ENCODE data around the gene MACROD2.

MACROD2 gene

GRCh38 chr20:15951658-15952057 lies 1956.3 kb downstream of the MACROD2 start:
- Histone ChIP-seq H3K27me3 (no peaks in the 10 kb centered on the region), H3K4me3 (ENCODE audit: low read depth in 1 of 2, low read length in 1 of 2) (no peak overlapping the region), H3K9me3 (no peaks in the 10 kb centered on the region), H3K27ac (no peak overlapping the region), H3K4me1 (ENCODE audit: control insufficient read depth in 1 of 2, insufficient read depth in 1 of 2, low read depth in 1 of 2, low read length in 1 of 2) (no peaks in the 10 kb centered on the region), H3K36me3 (no peaks in the 10 kb centered on the region)
- no peak for TF ChIP-seq CTCF (IDR thresholded peaks at IDR 0.05)

GRCh38 chr20:15958142-15958541 lies 1962.8 kb downstream of the MACROD2 start:
- H3K9me3 ChIP-seq, result no peaks in the 10 kb centered on the region
- no peak overlapping the region for H3K4me3 ChIP-seq (ENCODE audit: low read depth in 1 of 2, low read length in 1 of 2)
- no peaks in the 10 kb centered on the region for H3K27me3 ChIP-seq
- no peaks in the 10 kb centered on the region for H3K36me3 ChIP-seq
- no peaks in the 10 kb centered on the region for H3K4me1 ChIP-seq (ENCODE audit: control insufficient read depth in 1 of 2, insufficient read depth in 1 of 2, low read depth in 1 of 2, low read length in 1 of 2)
- TF ChIP-seq CTCF (IDR thresholded peaks at IDR 0.05), result no peak
- no peak overlapping the region for H3K27ac ChIP-seq

GRCh38 chr20:15965165-15965564 lies 1969.8 kb downstream of the MACROD2 start:
- H3K9me3 ChIP-seq, result no peaks in the 10 kb centered on the region
- H3K27me3 ChIP-seq, result no peaks in the 10 kb centered on the region
- no peak overlapping the region for H3K27ac ChIP-seq
- no peaks in the 10 kb centered on the region for H3K36me3 ChIP-seq
- TF ChIP-seq CTCF (IDR thresholded peaks at IDR 0.05), result no peak
- H3K4me3 ChIP-seq (ENCODE audit: low read depth in 1 of 2, low read length in 1 of 2), result no peak overlapping the region
- H3K4me1 ChIP-seq (ENCODE audit: control insufficient read depth in 1 of 2, insufficient read depth in 1 of 2, low read depth in 1 of 2, low read length in 1 of 2), result no peaks in the 10 kb centered on the region

- Histone ChIP-seq H3K4me3 (ENCODE audit: low read depth in 1 of 2, low read length in 1 of 2) (no peak overlapping the region), H3K27ac (no peak overlapping the region), H3K9me3 (no peaks in the 10 kb centered on the region), H3K4me1 (ENCODE audit: control insufficient read depth in 1 of 2, insufficient read depth in 1 of 2, low read depth in 1 of 2, low read length in 1 of 2) (no peaks in the 10 kb centered on the region), H3K27me3 (no peaks in the 10 kb centered on the region), H3K36me3 (no peaks in the 10 kb centered on the region)
- TF ChIP-seq CTCF (IDR thresholded peaks at IDR 0.05), result no peak
Observed at GRCh38 chr20:15967334-15967733, 1972.0 kb downstream of the MACROD2 start.

GRCh38 chr20:15976047-15976736 lies 1980.9 kb downstream of the MACROD2 start:
- TF ChIP-seq CTCF (IDR thresholded peaks at IDR 0.05), result no peak
- no peaks in the 10 kb centered on the region for H3K36me3 ChIP-seq
- no peak overlapping the region for H3K4me3 ChIP-seq (ENCODE audit: low read depth in 1 of 2, low read length in 1 of 2)
- no peaks in the 10 kb centered on the region for H3K27me3 ChIP-seq
- no peak overlapping the region for H3K27ac ChIP-seq
- no peaks in the 10 kb centered on the region for H3K4me1 ChIP-seq (ENCODE audit: control insufficient read depth in 1 of 2, insufficient read depth in 1 of 2, low read depth in 1 of 2, low read length in 1 of 2)
- no peaks in the 10 kb centered on the region for H3K9me3 ChIP-seq
